Ishikawa (cell line): ENCODE measurements around the gene NTM.

Experiments used
- CREB1 ChIP-seq: IDR thresholded peaks from 2 replicates; pipeline ENCODE4 v1.6.1; 2012; ENCODE audit warnings: low read depth
- EGR1 ChIP-seq: IDR thresholded peaks from 2 replicates; pipeline ENCODE4 v1.6.1; 2012
- EP300 ChIP-seq: IDR thresholded peaks from 2 replicates; pipeline ENCODE4 v1.6.1; 2012; ENCODE audit warnings: borderline replicate concordance
- TEAD4 ChIP-seq: IDR thresholded peaks from 2 replicates; pipeline ENCODE4 v1.6.1; 2012
- ZBTB7A ChIP-seq: IDR thresholded peaks from 2 replicates; pipeline ENCODE4 v1.6.1; 2012; ENCODE audit warnings: low read depth
- TF ChIP-seq, protein P1 (sequence below): IDR thresholded peaks from 2 replicates; pipeline ENCODE4 v1.6.1; 2012; ENCODE audit warnings: low read depth, mild to moderate bottlenecking

DNA sequence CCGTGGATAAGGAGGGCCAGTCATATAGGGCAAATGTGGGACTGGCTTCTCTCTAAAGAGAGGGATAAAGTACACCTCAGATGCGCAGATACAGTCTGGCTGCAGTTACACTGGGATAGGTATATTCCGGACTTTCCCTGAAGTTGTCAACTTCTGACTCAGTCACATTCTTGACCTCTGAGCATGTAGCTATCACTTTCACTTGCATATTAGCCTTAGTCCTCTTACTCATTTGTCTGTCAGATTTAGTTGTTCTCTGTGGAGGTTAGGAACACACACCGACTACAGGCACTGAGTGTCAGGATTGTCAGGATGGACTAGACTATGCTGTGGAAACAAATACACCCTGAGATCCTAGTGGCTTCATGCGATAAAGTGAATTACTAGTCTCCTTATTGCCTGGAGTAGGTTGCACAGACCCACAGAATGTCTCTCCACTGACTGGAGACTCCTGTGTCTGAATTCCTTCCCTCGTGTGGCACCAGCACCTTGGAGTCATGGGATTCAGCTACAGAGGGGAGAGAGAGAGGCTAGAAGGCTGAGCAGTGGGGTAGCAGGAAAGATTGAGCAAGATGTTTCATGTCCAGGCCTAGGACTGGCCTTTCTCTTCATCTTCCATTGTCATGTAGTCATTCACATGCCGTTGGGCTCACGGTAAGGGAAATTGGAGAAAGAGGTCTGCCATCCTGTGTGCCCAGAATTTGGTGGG lies 654.3 kb downstream of the NTM start:
- TF ChIP-seq, protein P1, sequence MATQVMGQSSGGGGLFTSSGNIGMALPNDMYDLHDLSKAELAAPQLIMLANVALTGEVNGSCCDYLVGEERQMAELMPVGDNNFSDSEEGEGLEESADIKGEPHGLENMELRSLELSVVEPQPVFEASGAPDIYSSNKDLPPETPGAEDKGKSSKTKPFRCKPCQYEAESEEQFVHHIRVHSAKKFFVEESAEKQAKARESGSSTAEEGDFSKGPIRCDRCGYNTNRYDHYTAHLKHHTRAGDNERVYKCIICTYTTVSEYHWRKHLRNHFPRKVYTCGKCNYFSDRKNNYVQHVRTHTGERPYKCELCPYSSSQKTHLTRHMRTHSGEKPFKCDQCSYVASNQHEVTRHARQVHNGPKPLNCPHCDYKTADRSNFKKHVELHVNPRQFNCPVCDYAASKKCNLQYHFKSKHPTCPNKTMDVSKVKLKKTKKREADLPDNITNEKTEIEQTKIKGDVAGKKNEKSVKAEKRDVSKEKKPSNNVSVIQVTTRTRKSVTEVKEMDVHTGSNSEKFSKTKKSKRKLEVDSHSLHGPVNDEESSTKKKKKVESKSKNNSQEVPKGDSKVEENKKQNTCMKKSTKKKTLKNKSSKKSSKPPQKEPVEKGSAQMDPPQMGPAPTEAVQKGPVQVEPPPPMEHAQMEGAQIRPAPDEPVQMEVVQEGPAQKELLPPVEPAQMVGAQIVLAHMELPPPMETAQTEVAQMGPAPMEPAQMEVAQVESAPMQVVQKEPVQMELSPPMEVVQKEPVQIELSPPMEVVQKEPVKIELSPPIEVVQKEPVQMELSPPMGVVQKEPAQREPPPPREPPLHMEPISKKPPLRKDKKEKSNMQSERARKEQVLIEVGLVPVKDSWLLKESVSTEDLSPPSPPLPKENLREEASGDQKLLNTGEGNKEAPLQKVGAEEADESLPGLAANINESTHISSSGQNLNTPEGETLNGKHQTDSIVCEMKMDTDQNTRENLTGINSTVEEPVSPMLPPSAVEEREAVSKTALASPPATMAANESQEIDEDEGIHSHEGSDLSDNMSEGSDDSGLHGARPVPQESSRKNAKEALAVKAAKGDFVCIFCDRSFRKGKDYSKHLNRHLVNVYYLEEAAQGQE, result no peak
- TF ChIP-seq ZBTB7A (no peak), EP300 (no peak), EGR1 (no peak), CREB1 (no peak), TEAD4 (no peak)
